Osteocyte (in vitro differentiated cells): ENCODE data around the gene POSTN. TPM values are rescaled to one million over a fixed set of nuclear protein-coding genes. Genes with fewer than 3 reads are reported as not detected.

Experiments
- DNase-seq: peaks from one replicate; pipeline ENCODE4 v3.0.0; 2021; ENCODE audit warnings: mixed read lengths; ENCODE audit not compliant: unreplicated experiment; ENCODE audit errors: extremely low spot score
- H3K27ac Mint-ChIP-seq: one replicate; pipeline ENCODE4 v1.8.0; 2021; ENCODE audit warnings: mild to moderate bottlenecking, mixed read lengths; ENCODE audit not compliant: unreplicated experiment
- H3K27me3 Mint-ChIP-seq: one replicate; pipeline ENCODE4 v1.8.0; 2021; ENCODE audit warnings: mixed read lengths; ENCODE audit not compliant: unreplicated experiment
- H3K36me3 Mint-ChIP-seq: one replicate; pipeline ENCODE4 v1.8.0; 2021; ENCODE audit warnings: mixed read lengths; ENCODE audit not compliant: unreplicated experiment
- H3K4me1 Mint-ChIP-seq: one replicate; pipeline ENCODE4 v1.8.0; 2021; ENCODE audit warnings: mixed read lengths; ENCODE audit not compliant: unreplicated experiment
- H3K4me3 Mint-ChIP-seq: one replicate; pipeline ENCODE4 v1.8.0; 2021; ENCODE audit warnings: mild to moderate bottlenecking, moderate library complexity, mixed read lengths; ENCODE audit not compliant: unreplicated experiment
- H3K9me3 Mint-ChIP-seq: one replicate; pipeline ENCODE4 v1.8.0; 2021; ENCODE audit warnings: mixed read lengths; ENCODE audit not compliant: unreplicated experiment
- CTCF ChIP-seq: fragments of 200-600 bp; sonication (generic); IDR thresholded peaks from 2 replicates; pipeline ENCODE4 v1.5.0; 2021; ENCODE audit warnings: antibody characterized with exemption, mild to moderate bottlenecking, moderate library complexity
- total RNA-seq: library from RNA; stranded (reverse); gene quantifications from 2 replicates; pipeline ENCODE4 v1.2.1, GENCODE V29; 2021

The POSTN gene
- total RNA-seq, 1 donor from 2014 or later, result 287 TPM

DNA sequence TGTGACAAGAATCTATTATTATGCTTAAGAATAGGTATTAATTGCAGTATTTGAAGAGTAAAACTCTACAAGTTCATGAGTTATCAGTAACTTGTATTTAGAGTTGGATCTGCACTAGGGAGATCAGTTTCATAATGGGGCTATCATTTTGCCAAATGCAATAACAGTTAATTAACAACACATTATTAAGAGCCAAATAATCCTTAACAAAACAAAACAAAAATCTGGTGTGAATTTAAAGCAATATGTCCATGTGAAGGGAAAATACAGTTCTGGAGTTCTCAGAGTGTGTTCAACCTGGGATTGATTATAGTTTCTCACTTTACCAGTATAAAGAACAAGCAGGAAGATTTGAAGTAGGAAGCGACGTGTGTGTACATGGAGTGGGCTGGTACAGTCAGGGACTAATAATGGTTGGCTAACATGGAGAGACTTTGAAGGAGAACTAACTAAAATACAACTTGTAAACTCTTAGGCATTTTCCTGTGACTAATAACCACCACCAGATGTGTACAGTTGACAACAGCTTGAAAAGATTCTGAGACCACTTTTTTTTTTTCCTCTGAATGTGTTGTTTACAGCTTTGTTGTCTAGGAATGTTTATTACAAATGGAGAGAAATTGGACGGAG is 58.5 kb downstream of the POSTN start:
- DNase-seq, result no peak
- Mint-ChIP-seq H3K36me3 (peaks cover 5% of the 10 kb centered on the region), H3K9me3 (peaks cover 14% of the 10 kb centered on the region), H3K4me3 (no peak overlapping the region), H3K27ac (no peak overlapping the region), H3K4me1 (peaks cover 22% of the 10 kb centered on the region), H3K27me3 (no peaks in the 10 kb centered on the region)
- TF ChIP-seq CTCF, result no peak

GRCh38 chr13:37539170-37539569 is 59.4 kb downstream of the POSTN start:
- H3K27ac Mint-ChIP-seq, result no peak overlapping the region
- DNase-seq, result no peak
- no peak overlapping the region for H3K4me3 Mint-ChIP-seq
- H3K9me3 Mint-ChIP-seq, result peaks cover 10% of the 10 kb centered on the region
- H3K36me3 Mint-ChIP-seq, result peaks cover 5% of the 10 kb centered on the region
- H3K27me3 Mint-ChIP-seq, result no peaks in the 10 kb centered on the region
- H3K4me1 Mint-ChIP-seq, result peaks cover 30% of the 10 kb centered on the region
- TF ChIP-seq CTCF, result no peak

- peaks cover 37% of the 10 kb centered on the region for H3K4me1 Mint-ChIP-seq
- peaks cover 15% of the 10 kb centered on the region for H3K36me3 Mint-ChIP-seq
Observed at GRCh38 chr13:37535501-37535900, 63.1 kb downstream of the POSTN start.

DNA sequence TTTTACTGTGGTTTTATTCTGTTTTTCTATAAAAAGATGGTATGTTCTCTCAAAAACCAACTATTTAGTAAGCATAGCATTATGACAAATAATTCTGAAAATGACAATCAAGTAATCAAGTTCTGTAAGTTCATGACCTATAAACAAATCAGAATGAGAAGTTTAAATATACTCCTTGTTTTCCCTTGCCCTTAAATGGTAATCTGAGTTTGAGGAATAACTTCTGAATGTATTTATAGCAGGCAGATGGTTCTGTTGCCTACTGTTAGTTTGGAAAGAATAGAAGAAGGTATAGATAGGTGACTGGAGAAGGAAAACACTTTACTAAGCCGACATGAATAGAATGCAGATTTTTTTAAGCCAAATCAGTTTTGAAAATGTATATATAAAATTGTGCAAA is 63.9 kb downstream of the POSTN start:
- H3K4me3 Mint-ChIP-seq, result no peak overlapping the region
- no peak for TF ChIP-seq CTCF
- H3K27ac Mint-ChIP-seq, result peak overlapping the region; percentile 93
- H3K27me3 Mint-ChIP-seq, result no peaks in the 10 kb centered on the region
- H3K4me1 Mint-ChIP-seq, result peaks cover 31% of the 10 kb centered on the region
- H3K36me3 Mint-ChIP-seq, result peaks cover 16% of the 10 kb centered on the region
- H3K9me3 Mint-ChIP-seq, result peaks cover 32% of the 10 kb centered on the region
- no peak for DNase-seq

More at GRCh38 chr13:37535501-37535900, 63.1 kb downstream of the POSTN start:
- no peak for DNase-seq
- H3K27me3 Mint-ChIP-seq, result no peaks in the 10 kb centered on the region
- H3K9me3 Mint-ChIP-seq, result peaks cover 24% of the 10 kb centered on the region
- H3K4me3 Mint-ChIP-seq, result no peak overlapping the region
- no peak for TF ChIP-seq CTCF
- H3K27ac Mint-ChIP-seq, result peak overlapping the region; percentile 47

DNA sequence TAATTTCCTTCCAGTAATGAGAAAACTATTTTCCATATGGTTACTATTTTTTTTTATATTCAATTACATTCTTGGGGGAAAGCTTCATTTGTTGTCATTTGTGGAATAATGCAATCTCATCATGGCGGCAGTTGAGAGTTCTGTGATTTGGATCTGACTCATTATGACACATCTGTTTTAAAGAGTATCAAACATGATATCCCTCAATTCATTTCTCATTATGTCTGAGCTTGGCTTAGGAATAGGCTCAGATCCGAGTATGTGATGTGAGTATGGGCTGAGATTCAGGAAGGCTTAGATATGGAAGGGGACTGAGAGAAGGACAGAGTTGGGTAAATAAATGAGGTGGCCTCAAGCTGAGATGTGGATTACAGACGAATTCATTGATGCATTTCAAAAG is 64.4 kb downstream of the POSTN start:
- H3K4me1 Mint-ChIP-seq, result peaks cover 26% of the 10 kb centered on the region
- peaks cover 16% of the 10 kb centered on the region for H3K36me3 Mint-ChIP-seq
- DNase-seq, result no peak
- H3K27me3 Mint-ChIP-seq, result no peaks in the 10 kb centered on the region
- no peak for TF ChIP-seq CTCF
- no peak overlapping the region for H3K4me3 Mint-ChIP-seq
- peaks cover 36% of the 10 kb centered on the region for H3K9me3 Mint-ChIP-seq
- H3K27ac Mint-ChIP-seq, result peak overlapping the region; percentile 93
